Measurements from ENCODE around the gene NDUFS8. TPM values are rescaled to one million over a fixed set of nuclear protein-coding genes. Genes with fewer than 3 reads are reported as not detected.
A peak's percentile ranks its signal among the peaks of the same experiment; 100 is the strongest.

NDUFS8 gene
- total and polyA plus RNA-seq, 2 of the 13 experiments (the other 11 are each of a cell fraction or from before 2014, with no cell fraction given) = 96.7 to 158 TPM

DNA sequence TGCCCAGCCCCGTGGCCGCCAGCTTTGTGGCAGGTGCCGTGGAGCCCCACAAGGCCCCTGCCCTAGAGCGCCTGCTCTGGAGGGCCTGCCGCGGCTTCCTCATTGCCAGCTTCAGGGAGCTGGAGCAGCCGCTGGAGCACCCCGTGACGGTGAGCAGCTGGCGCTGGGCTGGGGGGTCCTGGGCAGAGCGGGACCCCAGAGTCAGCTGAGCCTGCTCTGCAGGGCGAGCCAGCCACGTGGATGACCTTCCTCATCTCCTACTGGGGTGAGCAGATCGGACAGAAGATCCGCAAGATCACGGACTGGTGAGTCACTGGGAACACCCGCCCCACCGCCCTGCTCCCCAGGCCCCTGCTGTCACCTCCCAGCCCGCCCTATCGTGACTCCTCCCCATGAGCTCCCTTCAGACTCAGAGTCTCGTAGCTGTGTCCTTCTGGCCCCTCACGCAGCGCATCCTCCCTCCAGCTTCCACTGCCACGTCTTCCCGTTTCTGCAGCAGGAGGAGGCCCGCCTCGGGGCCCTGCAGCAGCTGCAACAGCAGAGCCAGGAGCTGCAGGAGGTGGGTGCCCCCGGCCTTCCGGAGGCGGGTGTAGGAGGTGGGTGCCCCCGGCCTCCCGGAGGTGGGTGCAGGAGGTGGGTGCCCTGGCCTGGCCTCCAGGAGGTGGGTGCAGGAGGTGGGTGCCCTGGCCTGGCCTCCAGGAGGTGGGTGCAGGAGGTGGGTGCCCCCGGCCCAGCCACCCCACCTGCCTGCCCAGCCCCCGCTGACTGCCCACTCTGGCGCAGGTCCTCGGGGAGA, 13.1 kb downstream of the NDUFS8 start (continued):
- TF ChIP-seq ZNF24 (IDR thresholded peaks at IDR 0.05) (no peak), SP5 (CRISPR knock-in tag; IDR thresholded peaks at IDR 0.05; ENCODE audit: borderline replicate concordance, low read depth) (no peak), ATRX (CRISPR knock-in tag; IDR thresholded peaks at IDR 0.05; ENCODE audit: borderline replicate concordance) (no peak)

DNA sequence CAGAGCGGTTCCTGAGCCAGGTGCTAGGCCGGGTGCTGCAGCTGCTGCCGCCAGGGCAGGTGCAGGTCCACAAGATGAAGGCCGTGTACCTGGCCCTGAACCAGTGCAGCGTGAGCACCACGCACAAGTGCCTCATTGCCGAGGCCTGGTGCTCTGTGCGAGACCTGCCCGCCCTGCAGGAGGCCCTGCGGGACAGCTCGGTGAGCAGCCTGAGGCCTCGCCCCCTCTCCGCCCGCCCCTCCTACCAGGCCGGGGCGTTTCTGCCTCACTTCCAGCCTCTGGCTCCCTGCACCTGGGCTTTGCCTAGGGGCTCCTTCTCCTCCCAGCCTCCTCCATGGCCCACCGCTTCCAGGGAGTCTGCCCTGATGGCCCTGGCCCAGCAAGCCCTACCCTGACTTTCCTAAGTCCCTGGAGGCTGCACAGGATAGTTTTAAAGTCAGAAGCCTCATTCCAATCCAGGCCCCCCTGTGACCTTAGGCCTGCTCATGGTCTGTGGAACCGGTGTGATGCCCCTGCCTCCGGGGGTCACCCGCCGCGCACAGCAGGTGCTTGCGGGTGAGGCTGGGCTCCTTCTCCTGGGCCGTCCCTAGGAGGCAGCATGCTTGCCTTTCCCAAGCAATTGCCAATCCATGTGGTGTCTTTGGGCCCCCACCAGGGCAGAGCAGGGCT, 13.8 kb downstream of the NDUFS8 start:
- Histone ChIP-seq H3K36me3 (replicated peaks in 1 of 2; ENCODE audit: control insufficient read depth in 1 of 2, insufficient read depth in 2 of 2, low read length in 2 of 2) (peaks cover 4 to 19% of the 10 kb centered on the region in 2 experiments; a peak in 4 of 5 replicates), H4K20me1 (ENCODE audit: insufficient read depth, low read length) (no peaks in the 10 kb centered on the region), H2AFZ (ENCODE audit: low read length) (no peak overlapping the region), H3K79me2 (ENCODE audit: insufficient read depth, low read length) (peaks cover 15% of the 10 kb centered on the region), H3K4me2 (ENCODE audit: low read depth, low read length) (no peak overlapping the region), H3K27ac (ENCODE audit: extremely low read length, insufficient read depth, low read length) (no peak overlapping the region), H3K4me3 (replicated peaks in 1 of 3; ENCODE audit: insufficient read depth in 1 of 3, low read depth in 2 of 3, low read length in 3 of 3) (no peak overlapping the region), H3K9ac (ENCODE audit: insufficient read depth, low read depth, low read length) (no peak overlapping the region), H3K4me1 (ENCODE audit: insufficient read depth, low read length) (peaks cover 9% of the 10 kb centered on the region), H3K9me3 (ENCODE audit: low read length) (no peaks in the 10 kb centered on the region), H3K27me3 (ENCODE audit: control insufficient read depth in 1 of 2, insufficient read depth in 2 of 2, low read length in 2 of 2) (no peaks in the 10 kb centered on the region)
- 92% methylated on average over 5 of the region's 24 CpGs for WGBS (ENCODE audit: low lambda C conversion rate)
- no TSS peak for BruUV-seq (replicated peaks)
- DNase-seq (ENCODE audit: low spot score) = no peak
- FAIRE-seq = no peak
- intact Hi-C loops (cut with micrococcal nuclease; ENCODE audit: unreplicated experiment) = no loop called here
- in situ Hi-C loops (cut with HindIII; ENCODE audit: extremely low pct_ligation_motif_present, low pct_unique_long_range_greater_than_20kb) = no loop called here
- TF ChIP-seq, protein P1, sequence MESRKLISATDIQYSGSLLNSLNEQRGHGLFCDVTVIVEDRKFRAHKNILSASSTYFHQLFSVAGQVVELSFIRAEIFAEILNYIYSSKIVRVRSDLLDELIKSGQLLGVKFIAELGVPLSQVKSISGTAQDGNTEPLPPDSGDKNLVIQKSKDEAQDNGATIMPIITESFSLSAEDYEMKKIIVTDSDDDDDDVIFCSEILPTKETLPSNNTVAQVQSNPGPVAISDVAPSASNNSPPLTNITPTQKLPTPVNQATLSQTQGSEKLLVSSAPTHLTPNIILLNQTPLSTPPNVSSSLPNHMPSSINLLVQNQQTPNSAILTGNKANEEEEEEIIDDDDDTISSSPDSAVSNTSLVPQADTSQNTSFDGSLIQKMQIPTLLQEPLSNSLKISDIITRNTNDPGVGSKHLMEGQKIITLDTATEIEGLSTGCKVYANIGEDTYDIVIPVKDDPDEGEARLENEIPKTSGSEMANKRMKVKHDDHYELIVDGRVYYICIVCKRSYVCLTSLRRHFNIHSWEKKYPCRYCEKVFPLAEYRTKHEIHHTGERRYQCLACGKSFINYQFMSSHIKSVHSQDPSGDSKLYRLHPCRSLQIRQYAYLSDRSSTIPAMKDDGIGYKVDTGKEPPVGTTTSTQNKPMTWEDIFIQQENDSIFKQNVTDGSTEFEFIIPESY (CRISPR knock-in tag; IDR thresholded peaks at IDR 0.05) = peak; percentile 91
- TF ChIP-seq REXO4 (CRISPR knock-in tag; IDR thresholded peaks at IDR 0.05; ENCODE audit: borderline replicate concordance) = no peak
- POLR2A ChIA-PET = no interaction called here
- CTCF ChIA-PET (ENCODE audit: low intra/inter-chr PET ratio, low total read pairs) = no interaction called here
- no peak for ATAC-seq
